HAP-1 (cell line): ENCODE data around the gene KCTD11.

ENCODE experiments used
- DNase-seq, 2 experiments: peaks; one replicate each; pipeline ENCODE4 v3.0.0-alpha.2; 2016 to 2020; ENCODE audit warnings: low spot score in 2 of 2
- H3K27me3 ChIP-seq: fragments of 250-450 bp; sonication (Bioruptor Pico); 2 replicates; pipeline ENCODE4 v1.5.1; 2020; ENCODE audit warnings: low read depth, mild to moderate bottlenecking, moderate library complexity
- H3K36me3 ChIP-seq: fragments of 250-450 bp; sonication (Bioruptor Pico); replicated peaks from 2 replicates; pipeline ENCODE4 v1.5.1; 2020; ENCODE audit warnings: mild to moderate bottlenecking
- H3K4me1 ChIP-seq: fragments of 250-450 bp; sonication (Bioruptor Pico); 2 replicates; pipeline ENCODE4 v1.5.1; 2020; ENCODE audit warnings: mild to moderate bottlenecking
- H3K4me3 ChIP-seq: fragments of 250-450 bp; sonication (Bioruptor Pico); 2 replicates; pipeline ENCODE4 v1.5.1; 2020; ENCODE audit warnings: mild to moderate bottlenecking, moderate library complexity
- H3K9me3 ChIP-seq: fragments of 250-450 bp; sonication (Bioruptor Pico); 2 replicates; pipeline ENCODE4 v1.5.1; 2020; ENCODE audit warnings: mild to moderate bottlenecking, moderate library complexity
- in situ Hi-C: fragments of 300-500 bp; cut with MboI; formaldehyde crosslinking; loops from 3 replicates; pipeline ENCODE4 v1.14.3; 2020; ENCODE audit warnings: low sequenced_read_pairs, inconsistent platforms, mixed read lengths

Gene KCTD11

DNA sequence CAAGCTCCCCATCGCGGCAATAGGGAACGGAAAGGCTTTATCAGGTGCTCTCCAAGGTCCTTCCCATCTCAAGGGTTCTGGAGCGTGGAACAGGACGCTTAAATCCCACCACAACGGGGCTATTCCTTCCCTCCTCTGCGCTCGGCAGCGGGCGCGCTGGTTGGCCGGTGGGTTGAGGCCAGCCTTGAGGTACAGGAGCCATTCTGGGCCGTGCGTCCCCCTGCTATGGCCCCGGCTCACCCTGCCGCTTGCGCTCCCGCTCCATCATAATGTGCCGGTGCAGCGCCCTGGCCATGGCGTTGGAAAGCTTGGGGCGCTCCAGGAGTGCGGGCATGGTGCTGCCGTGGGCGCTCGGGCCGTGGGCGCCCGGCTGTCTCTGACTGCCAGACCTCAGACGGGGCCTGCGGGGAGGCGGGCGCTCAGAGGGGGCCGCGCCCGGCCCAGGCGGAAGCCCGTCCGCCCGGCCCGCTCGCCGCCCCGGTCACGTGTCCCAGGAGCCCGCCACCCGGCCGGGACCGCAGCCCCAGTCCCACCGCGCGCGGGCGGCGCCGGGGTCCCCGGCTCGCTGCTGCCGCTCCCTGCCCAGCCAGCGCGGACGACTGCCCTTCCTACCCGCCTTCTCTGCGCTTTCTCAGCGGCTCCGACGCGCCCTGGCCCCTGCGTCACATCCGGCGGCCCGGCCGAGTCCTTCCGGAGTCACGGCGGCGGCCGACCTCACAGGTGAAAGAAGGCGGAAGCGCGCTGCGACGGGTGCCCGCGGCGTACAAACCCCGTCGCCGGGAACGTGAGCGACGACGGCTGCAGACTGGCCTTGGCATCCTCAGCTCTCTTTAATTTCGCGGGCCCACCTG, 37.0 kb upstream of the KCTD11 start, which contains the start of gene GPS2:
Gene GPS2, minus strand, starts transcription at position 642 of the 851 bp plus-strand sequence. Its CDS starts 308 bp downstream, at position 334.
- peak; percentile 75 to 94 for DNase-seq
- H3K36me3 ChIP-seq: peaks cover 79% of the 10 kb centered on the region
- no peaks in the 10 kb centered on the region for H3K9me3 ChIP-seq
- peaks cover 10% of the 10 kb centered on the region for H3K4me1 ChIP-seq
- no peaks in the 10 kb centered on the region for H3K27me3 ChIP-seq
- in situ Hi-C loops: no loop called here
- peak within 1 kb of the TSS; percentile 58 for H3K4me3 ChIP-seq

DNA sequence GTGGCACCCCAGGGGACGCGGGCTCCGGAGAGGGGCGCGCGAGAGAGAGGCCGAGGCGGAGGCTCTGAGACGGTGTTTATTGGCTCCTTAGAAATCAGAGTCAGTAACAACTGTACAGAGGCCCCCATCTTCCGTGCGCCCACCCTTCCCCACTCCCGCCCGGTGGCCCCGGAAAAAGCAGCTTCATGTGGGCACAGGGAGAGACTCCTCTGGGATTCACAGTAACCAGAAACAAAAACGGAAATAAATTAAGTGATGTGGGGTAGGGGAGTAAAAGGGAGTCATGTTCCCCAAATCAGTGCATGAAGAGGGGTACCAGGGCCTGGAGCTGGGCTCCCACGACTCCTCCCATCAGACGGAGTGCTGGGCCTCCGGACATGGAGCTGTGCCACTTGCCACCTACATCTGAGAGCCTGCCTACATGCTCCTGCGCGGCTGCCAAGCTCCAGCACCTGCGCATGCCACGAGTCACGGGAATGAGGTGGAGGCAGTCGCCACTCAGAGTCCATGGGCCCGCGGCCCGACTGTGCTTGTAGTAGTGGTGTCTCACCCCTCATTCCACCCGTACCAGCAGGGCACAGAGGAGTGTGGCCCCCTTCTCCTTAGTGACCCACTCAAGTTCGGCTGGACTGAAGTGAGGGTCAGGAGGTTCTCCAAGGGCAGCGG, 36.3 kb upstream of the KCTD11 start:
- peaks cover 78% of the 10 kb centered on the region for H3K36me3 ChIP-seq
- no peaks in the 10 kb centered on the region for H3K27me3 ChIP-seq
- in situ Hi-C loops: no loop called here

DNA sequence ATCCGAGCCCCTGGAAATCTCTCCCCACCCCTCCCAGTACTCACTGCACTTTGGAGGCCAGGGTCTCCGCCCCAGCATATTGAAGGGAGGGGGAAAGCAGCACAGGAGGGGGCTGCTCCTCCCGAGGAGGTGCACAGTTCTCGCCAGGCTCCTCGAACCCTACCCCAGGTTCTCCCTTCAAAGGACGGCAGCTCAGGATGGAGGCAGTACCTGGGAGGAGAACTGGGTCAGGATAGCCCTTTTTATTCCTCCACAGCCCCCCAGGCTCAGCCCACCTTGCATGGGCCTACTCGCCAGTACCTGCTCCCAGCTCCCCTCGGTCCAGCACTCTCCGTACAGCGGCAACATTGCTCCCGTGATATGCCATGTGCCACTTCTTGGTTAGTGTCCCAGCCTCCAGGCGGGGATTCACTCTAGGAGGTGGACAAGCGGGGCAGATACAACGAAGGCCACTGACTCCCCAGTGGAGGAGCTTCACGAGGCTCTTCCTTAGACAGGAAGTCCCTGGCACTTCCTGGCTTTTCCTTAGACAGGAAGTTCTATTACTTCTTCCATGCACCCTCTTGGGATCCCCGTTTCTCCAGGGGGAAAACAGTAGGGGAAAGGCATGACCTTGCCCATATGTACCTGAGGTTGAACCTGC, 34.7 kb upstream of the KCTD11 start:
- no peak for DNase-seq
- H3K4me1 ChIP-seq: peaks cover 10% of the 10 kb centered on the region
- H3K36me3 ChIP-seq: peaks cover 82% of the 10 kb centered on the region
- H3K4me3 ChIP-seq: no peak overlapping the region
- H3K9me3 ChIP-seq: no peaks in the 10 kb centered on the region
- H3K27me3 ChIP-seq: no peaks in the 10 kb centered on the region
- in situ Hi-C loops: no loop called here

More for the DNA sequence above, 36.3 kb upstream of the KCTD11 start:
- Histone ChIP-seq H3K9me3 (no peaks in the 10 kb centered on the region), H3K4me1 (peaks cover 10% of the 10 kb centered on the region), H3K4me3 (peak overlapping the region; percentile 58)
- no peak for DNase-seq

DNA sequence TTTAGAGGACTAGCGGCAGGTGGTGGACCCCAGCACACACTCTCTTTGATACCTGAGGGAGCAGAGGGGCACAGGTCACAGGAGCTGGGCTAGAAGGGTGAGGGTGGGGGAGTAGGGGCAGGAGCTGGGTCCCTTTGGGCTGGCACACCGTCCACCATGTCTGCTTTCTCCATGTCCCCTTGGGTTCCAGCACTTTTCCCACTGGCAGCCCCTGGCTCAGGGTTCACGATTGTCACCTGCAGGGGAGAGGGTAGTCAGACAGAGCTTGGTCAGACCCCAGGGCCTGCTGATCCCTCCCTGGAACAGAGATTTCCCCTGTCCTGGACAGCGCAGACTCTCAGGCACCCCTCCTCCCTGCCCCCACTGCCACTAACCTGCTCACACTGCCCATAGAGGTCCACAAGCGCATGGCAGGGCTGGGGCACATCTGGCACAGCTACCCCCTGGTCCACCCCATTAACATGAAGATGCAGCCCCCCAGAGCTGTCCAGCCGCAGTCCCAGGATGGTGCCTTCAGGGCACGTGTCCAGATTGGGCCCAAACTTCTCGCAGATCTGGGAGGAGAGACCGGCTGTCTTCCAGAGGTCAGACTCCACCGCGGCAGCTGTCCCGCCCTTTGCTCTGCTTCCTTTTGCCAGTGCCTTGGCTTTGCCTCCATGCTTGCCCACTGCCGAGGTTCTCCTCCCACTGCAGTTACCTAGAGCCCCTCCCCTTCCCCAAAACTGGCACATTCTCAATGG, 33.7 kb upstream of the KCTD11 start:
- no peaks in the 10 kb centered on the region for H3K27me3 ChIP-seq
- in situ Hi-C loops: no loop called here
- DNase-seq: no peak
- H3K36me3 ChIP-seq: peaks cover 82% of the 10 kb centered on the region
- no peak overlapping the region for H3K4me3 ChIP-seq
- peaks cover 10% of the 10 kb centered on the region for H3K4me1 ChIP-seq
- H3K9me3 ChIP-seq: no peaks in the 10 kb centered on the region

DNA sequence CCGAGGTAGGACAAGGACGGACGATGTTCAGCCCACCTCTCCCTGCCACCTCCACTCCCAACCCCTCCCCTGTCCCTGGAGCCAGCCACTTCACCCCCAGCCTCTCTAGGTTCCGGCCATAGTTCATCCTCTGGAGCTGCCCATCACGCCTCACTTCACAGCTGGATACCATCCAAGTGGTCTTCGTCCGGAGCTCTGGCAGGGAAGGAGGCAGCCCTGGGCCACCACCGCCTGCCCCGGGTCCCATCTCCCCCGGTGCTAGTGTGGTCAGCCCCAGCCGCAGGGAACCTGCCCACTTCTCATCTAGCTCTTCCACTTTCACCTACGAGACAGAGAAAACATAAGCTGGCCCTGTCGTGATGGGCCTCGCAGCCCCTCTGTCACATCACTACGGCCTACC, 30.5 kb upstream of the KCTD11 start:
- Histone ChIP-seq H3K4me1 (no peaks in the 10 kb centered on the region), H3K36me3 (peaks cover 83% of the 10 kb centered on the region), H3K27me3 (no peaks in the 10 kb centered on the region), H3K4me3 (no peak overlapping the region), H3K9me3 (no peaks in the 10 kb centered on the region)
- in situ Hi-C loops: no loop called here
- DNase-seq: no peak

DNA sequence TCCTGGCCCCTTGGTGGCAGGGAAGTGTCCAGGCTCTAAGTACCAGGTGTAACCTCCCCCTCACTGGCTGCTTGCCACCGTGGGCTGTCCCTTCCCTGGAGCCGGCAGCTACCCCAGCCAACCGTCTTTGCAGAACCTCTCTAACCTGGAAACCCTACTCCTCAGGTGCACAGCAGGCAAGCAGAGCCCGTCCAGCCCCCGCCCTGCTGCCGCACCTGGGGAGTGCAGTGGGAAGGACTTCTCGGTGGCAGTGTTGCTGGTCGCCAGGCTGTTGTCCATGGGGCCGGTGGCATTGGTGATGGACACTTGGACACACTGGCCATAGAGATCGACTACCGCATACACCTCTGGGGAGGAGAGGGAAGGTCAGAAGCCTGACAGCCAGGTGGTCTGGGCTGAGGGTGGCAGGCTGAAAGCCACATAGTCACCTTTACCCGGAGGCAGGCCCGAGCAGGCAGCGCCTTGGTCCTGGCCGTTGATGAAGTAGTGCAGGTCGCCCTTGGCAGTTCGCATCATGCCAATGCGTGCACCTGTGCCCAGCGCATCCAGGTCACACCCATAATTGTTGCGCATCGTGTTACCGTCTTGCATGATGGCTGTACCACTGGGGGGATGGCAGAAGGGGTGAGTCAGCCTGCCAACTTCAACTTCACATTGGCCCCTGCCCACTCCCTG, 29.3 kb upstream of the KCTD11 start:
- Histone ChIP-seq H3K4me1 (0 out of 2 replicates have a peak, but pooled peaks cover under 1% of the 10 kb centered on the region), H3K4me3 (no peak overlapping the region), H3K27me3 (no peaks in the 10 kb centered on the region), H3K9me3 (no peaks in the 10 kb centered on the region), H3K36me3 (peaks cover 78% of the 10 kb centered on the region)
- no peak for DNase-seq
- in situ Hi-C loops: no loop called here

DNA sequence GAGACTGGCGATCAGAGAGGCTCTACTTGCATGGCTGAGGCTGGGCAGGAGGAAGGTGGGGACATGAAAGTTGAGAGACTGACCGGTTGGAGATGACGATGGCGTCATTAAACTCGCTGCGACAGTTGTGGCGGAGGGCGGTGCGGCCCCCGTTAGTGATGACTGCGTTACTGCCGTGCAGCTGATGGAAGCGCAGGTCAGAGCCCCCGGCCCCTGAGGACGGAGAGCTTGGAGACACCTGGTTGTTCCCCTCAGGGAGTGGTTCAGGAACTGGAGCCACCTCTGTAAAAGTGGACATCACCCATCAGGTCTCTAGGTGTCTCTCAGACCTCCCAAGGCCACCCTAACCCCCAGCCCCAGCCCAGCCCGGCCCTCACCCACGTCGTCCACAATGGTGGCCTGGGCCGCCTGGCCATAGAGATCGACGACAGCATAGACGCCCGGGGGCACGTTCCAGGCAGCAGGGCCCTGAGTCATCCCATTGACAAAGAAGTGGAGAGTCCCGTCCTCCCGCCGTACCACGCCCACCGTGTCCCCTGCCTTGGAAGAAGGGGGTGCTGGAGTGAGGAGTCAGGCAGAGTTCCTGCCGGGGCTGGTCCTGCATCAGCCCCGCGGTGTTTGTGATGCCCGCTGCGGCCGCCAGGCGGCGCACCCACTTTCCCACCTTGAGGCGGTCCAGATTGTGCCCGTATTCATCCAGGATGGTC, 28.1 kb upstream of the KCTD11 start:
- in situ Hi-C loops: no loop called here
- Histone ChIP-seq H3K4me3 (no peak overlapping the region), H3K27me3 (no peaks in the 10 kb centered on the region), H3K4me1 (peaks cover 6% of the 10 kb centered on the region; the same call in 1 of the 2 replicates), H3K9me3 (no peaks in the 10 kb centered on the region), H3K36me3 (peaks cover 66% of the 10 kb centered on the region)
- peak in 1 of 2 experiments; percentile 79 for DNase-seq

DNA sequence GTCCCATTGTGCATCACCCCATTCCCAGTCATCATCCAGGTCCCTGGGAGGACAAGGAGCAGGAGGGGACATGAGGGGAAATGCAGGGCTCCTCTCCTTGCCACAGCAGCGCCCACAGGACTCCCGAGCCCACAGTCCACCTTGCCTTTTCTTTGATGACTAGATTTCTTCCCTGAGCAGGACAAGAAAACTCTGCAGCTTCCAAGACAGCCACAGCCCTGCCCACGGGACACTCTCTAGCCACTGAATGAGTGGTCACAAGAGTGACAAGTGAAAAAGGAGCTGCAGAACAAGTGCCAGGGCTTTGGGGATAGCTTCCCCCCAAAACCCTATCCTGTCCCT, 27.6 kb upstream of the KCTD11 start:
- in situ Hi-C loops: no loop called here
- peaks cover 6% of the 10 kb centered on the region; the same call in 1 of the 2 replicates for H3K4me1 ChIP-seq
- no peaks in the 10 kb centered on the region for H3K27me3 ChIP-seq
- peaks cover 64% of the 10 kb centered on the region for H3K36me3 ChIP-seq
- H3K4me3 ChIP-seq: no peak overlapping the region
- DNase-seq: no peak
- no peaks in the 10 kb centered on the region for H3K9me3 ChIP-seq

DNA sequence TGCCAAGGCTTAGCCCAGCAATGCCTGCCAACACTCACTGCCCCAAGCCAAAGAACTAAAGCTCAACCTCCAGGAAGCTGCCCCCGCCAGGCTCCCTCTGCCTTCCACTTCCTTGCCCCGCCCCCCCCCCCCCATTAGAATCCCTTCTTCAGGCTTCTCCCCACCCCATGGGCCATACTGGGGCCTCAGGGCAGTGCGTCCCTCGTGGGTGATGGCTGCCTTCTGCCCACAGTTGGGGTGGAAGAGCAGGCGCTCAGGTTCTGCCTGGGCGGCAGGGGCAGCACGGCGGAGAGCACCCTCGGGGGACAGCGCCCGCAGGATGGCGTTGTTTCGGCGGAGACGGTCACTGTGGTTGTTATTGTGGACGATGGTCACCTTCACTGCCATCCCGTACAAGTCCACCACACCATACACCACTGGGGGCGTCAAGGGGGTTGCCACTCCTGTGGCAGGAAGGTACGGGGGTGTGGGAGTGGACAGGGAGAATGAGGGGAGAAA, 26.9 kb upstream of the KCTD11 start:
- in situ Hi-C loops: no loop called here
- Histone ChIP-seq H3K4me1 (peaks cover 6% of the 10 kb centered on the region; the same call in 1 of the 2 replicates), H3K36me3 (peaks cover 63% of the 10 kb centered on the region), H3K4me3 (no peak overlapping the region), H3K9me3 (no peaks in the 10 kb centered on the region), H3K27me3 (no peaks in the 10 kb centered on the region)
- no peak for DNase-seq

DNA sequence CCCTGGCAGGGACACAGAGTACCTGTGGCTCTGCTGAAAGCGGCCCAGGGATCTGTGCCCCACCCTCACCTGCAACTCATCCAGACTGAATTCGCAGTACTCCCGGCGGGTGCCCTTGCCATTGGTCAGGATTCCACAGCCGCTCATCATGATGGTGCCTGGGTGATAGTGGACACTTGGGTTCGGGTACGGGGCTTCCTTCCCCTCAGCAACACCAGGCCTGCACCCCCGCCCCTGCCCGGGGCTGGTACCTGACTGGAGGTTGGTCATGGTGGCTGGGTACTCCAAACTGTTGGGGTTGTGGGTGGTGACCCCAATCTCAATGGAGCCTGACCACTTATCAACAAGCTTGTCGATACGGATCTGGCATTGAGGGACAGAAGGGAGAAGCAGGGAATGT, 25.8 kb upstream of the KCTD11 start:
- Histone ChIP-seq H3K36me3 (peaks cover 52% of the 10 kb centered on the region), H3K4me1 (peaks cover 10% of the 10 kb centered on the region), H3K4me3 (no peak overlapping the region), H3K9me3 (no peaks in the 10 kb centered on the region), H3K27me3 (no peaks in the 10 kb centered on the region)
- in situ Hi-C loops: no loop called here
- DNase-seq: no peak

DNA sequence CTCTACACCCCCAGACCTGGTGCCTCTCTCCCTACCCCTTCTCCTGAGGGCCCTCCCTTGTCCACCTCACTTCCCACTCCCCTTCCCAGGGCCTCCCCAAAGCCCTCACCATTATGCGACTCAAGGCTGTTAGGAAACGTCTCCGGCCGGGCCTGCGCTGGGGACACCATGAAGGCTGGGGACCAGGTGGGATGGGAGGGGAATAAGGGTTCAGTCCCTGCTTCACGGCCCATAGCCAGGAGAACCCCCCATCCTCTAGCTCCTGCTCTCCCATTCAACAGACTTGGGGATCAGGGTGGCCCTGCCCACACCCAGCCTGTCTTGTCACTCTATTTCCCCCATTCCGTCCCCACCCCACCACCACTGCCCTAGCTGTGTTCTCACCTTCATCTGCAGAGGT, 24.9 kb upstream of the KCTD11 start:
- Histone ChIP-seq H3K4me3 (no peak overlapping the region), H3K27me3 (no peaks in the 10 kb centered on the region), H3K36me3 (peaks cover 43% of the 10 kb centered on the region), H3K9me3 (no peaks in the 10 kb centered on the region), H3K4me1 (peaks cover 10% of the 10 kb centered on the region)
- in situ Hi-C loops: no loop called here
- no peak for DNase-seq

DNA sequence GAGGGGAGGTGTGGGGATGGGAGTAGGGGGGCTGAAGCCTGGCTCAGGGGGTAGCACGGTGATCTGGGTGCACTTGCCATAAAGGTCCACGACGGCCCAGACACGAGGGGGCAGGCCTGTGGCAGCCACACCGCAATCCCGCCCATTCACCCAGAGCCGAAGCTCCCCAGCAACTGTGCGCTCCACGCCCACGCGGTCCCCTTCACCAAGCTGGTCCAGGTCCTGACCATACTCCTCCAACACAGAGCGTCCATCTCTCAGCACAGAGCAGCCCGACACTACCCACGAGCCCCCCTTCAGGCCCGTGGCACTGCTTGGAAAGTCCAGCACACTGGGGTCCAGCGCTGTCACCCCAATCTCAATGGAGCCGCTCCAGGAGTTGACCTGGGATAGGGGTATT, 24.5 kb upstream of the KCTD11 start:
- in situ Hi-C loops: no loop called here
- H3K27me3 ChIP-seq: no peaks in the 10 kb centered on the region
- H3K4me1 ChIP-seq: peaks cover 10% of the 10 kb centered on the region
- peaks cover 38% of the 10 kb centered on the region for H3K36me3 ChIP-seq
- DNase-seq: no peak
- H3K4me3 ChIP-seq: no peak overlapping the region
- H3K9me3 ChIP-seq: no peaks in the 10 kb centered on the region
